ENCODE measurements around the gene OXLD1.

DNA sequence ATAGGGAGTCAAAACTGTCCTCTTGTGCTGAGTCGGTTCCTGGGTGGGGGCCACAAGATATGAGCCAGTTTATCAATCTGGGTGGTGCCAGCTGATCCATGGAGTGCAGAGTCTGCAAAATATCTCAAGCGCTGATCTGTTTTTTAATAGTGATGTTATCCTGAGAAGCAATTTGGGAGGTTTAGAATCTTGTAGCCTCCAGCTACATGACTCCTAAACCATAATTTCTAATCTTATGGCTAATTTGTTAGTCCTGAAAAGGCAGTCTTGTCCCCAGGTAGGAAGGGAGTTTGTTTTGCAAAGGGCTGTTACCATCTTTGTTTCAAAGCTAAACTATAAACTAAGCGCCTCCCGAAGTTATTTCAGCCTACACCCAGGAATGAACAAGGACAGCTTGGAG is 27.7 kb downstream of the OXLD1 start:
- TF ChIP-seq, protein P1, sequence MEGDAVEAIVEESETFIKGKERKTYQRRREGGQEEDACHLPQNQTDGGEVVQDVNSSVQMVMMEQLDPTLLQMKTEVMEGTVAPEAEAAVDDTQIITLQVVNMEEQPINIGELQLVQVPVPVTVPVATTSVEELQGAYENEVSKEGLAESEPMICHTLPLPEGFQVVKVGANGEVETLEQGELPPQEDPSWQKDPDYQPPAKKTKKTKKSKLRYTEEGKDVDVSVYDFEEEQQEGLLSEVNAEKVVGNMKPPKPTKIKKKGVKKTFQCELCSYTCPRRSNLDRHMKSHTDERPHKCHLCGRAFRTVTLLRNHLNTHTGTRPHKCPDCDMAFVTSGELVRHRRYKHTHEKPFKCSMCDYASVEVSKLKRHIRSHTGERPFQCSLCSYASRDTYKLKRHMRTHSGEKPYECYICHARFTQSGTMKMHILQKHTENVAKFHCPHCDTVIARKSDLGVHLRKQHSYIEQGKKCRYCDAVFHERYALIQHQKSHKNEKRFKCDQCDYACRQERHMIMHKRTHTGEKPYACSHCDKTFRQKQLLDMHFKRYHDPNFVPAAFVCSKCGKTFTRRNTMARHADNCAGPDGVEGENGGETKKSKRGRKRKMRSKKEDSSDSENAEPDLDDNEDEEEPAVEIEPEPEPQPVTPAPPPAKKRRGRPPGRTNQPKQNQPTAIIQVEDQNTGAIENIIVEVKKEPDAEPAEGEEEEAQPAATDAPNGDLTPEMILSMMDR (IDR thresholded peaks at IDR 0.05) = no peak
- TF ChIP-seq POLR2A (IDR thresholded peaks at IDR 0.05) = no peak

Measured in lower leg skin (tissue), 3 donors.